CD4-positive, alpha-beta T cell treated with Interleukin-6 at 100 ng/mL for 8 hours (primary cell): ENCODE measurements around the gene MSH3.
"Not testable (repeated sequence)": the region's sequence is repeated elsewhere in the genome, so short reads cannot be mapped to it uniquely, and the experiment has no call there.

Experiments used
- DNase-seq: peaks from one replicate; pipeline ENCODE4 v3.0.0-alpha.2; 2020; ENCODE audit warnings: mixed read lengths, low spot score

MSH3 gene

GRCh38 chr5:80656425-80656824 lies 2.0 kb downstream of the MSH3 start:
- no peak for DNase-seq

DNA sequence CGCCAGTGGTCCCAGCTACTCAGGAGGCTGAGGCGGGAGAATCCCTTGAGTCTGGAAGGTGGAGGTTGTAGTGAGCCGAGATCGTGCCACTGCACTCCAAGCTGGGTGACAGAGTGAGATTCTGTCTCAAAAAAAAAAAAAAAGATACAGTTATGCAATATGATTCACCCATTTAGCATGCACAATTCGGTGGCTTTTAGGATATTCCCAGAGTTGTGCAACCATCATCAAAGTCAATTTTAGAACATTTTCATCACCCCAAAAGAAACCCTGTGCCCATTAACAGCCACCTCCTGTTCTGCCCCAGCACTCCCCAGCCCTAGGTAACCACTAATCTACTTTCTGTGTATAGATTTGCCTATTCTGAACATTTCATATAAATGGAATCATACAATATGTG lies 4.7 kb downstream of the MSH3 start:
- no peak for DNase-seq

- DNase-seq: not testable (repeated sequence)
These were observed 6.2 kb downstream of the MSH3 start for GRCh38 chr5:80660661-80661060.

DNA sequence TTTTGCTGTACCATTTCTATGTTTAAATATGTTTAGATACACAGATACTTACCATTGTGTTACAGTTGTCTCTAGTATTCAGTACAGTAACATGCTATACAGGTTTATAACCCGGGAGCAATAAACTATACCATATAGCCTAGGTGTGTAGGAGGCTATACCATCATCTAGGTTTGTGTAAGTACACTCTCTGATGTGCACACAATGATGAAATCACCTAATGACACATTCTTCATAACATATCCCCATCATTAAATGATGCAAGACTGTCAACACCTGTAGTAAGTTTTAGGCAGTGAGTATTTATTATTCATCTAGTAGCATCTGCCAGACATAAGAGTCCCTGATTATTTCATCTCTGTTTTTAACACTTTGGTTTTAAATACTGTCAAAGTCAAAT lies 7.7 kb downstream of the MSH3 start:
- no peak for DNase-seq

DNA sequence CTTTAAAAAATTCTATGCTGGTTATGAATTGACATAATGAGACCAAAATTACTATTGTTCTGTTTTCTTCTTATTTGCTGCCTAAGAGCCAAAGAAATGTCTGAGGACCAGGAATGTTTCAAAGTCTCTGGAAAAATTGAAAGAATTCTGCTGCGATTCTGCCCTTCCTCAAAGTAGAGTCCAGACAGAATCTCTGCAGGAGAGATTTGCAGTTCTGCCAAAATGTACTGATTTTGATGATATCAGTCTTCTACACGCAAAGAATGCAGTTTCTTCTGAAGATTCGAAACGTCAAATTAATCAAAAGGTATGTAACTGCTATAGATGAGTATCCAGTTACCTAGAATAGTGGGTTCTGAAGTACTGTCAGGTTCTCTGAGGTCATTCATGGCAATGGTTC lies 10.6 kb downstream of the MSH3 start:
- no peak for DNase-seq

GRCh38 chr5:80667384-80667783 lies 12.9 kb downstream of the MSH3 start:
- no peak for DNase-seq

DNA sequence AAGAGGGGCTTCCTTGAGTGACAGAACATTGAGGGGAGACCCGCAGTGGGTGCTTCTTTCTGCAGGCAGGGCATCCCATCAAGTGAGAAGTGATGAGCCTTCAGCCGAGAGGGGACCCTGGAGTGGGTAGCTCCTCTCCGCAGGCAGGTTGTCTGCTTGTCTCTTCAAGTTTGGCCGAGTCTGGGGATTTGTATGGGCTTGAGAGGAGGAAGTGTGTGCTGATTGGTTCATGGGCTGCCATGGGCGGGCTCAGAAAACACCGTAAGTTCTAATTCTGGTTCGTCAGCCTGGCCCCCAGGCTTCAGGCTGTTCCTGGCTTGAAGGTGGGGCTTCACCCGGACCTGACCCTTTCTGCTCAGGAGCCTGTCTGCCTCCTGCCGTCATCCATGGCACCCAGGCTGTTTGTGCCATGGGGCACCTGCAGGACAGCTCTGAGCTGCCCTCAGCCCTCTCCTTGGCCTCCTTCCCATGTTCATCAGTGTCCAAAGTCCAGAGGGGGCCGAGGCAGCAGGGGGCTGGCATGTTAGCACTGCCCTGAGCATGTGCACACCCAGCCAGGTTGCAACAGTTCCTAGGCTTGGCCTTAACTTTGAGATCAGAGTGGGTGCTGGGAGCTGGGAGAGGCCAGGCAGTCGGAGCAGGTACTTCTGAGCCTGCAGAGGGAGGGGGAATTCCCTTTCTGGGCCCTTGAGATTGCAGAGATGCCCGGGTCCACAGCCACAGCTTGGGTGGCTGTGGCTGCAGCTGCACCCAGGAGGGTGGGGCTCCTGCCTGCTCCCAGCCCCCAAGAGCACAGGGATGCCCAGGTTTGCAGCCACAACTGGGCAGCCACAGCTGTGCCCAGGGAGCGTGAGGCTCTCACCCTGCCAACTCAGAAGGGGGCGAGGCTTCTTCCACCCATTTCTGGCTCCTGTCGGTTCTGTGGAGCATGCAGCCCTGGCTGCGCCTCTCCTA lies 13.8 kb downstream of the MSH3 start:
- DNase-seq: no peak

GRCh38 chr5:80672140-80672736 lies 17.8 kb downstream of the MSH3 start:
- DNase-seq: peak; percentile 51

- no peak for DNase-seq
These were observed 22.3 kb downstream of the MSH3 start for GRCh38 chr5:80676706-80677105.

- DNase-seq: no peak
These were observed 32.3 kb downstream of the MSH3 start for GRCh38 chr5:80686757-80687156.

GRCh38 chr5:80688648-80689420 lies 34.4 kb downstream of the MSH3 start:
- DNase-seq: no peak

- no peak for DNase-seq
These were observed 35.2 kb downstream of the MSH3 start for GRCh38 chr5:80689627-80690026.

- DNase-seq: no peak
These were observed 41.2 kb downstream of the MSH3 start for GRCh38 chr5:80695666-80696065.

DNA sequence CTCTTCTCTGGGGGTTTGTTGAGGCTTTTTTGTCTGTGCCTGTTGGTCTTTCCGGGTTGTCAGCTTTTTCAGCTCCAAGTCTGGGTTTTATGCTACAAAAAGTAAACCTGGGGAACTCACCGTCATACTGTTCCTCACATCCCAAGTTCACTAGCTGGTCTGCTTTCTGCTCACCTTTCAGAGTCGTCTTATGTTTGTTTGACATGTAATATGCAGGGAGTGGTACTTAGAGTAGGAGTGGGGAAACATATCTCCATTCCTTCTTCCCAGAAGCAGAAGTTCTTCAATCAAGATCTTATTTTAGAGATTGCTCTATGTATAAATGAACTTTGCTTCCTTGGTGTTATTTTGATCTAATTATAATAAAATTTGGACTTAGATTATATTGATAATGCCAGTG lies 42.0 kb downstream of the MSH3 start:
- no peak for DNase-seq

- no peak for DNase-seq
These were observed 42.6 kb downstream of the MSH3 start for GRCh38 chr5:80697100-80697499.

DNA sequence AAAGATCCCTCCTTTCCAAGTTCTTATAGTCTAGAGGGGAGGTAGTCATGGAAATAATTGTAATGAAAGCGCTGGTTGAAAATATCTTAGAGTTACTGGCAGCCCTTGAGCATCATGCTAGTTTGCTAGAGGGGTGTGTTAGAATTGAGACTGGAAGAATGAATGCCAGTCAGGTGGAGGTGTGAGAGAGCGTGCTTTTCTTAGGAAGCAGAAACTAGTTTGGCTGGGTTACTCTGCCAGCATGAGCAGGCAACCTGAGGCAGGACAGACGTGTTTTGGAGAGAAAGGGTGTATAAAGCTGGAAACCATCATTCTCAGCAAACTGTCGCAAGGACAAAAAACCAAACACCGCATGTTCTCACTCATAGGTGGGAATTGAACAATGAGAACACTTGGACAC lies 43.9 kb downstream of the MSH3 start:
- no peak for DNase-seq

DNA sequence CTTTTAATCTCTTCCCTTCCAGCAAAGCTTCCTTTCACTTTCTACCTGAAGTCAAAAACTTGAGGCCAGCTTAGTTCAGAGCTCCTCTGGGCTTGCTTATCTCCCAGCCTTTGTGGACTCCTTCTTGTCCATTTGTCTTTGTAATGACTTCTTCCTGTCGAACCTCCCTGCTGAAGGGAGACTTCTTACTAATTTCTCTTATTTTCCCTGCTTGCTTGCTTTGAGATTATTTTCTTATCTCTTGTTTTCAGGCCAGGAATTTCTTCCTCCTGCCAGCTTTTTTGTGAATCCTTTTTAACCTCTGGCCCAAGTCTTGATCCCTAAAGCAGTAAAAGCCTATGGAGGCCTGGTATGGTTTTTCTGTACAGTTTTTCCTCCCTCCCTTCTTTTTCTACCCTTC lies 47.1 kb downstream of the MSH3 start:
- DNase-seq: no peak

DNA sequence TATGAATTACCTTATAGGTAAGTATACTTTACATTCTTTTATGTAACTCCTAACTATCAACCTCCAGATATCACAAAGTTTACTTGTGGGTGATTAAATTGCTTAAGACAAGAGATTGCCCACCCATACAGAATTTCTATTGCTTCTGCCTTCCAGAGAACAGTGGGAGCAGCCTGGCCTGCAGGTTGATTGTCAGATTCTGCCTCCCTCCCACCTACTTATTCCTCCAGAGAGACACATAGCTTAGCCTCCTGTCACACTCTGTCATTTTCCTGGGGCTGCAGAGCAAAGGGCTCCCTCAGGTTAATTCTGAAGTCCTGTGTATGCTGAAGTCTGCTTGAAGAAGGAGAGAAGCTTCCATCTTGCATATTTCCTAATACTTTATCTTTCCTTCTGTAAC lies 48.8 kb downstream of the MSH3 start:
- no peak for DNase-seq

DNA sequence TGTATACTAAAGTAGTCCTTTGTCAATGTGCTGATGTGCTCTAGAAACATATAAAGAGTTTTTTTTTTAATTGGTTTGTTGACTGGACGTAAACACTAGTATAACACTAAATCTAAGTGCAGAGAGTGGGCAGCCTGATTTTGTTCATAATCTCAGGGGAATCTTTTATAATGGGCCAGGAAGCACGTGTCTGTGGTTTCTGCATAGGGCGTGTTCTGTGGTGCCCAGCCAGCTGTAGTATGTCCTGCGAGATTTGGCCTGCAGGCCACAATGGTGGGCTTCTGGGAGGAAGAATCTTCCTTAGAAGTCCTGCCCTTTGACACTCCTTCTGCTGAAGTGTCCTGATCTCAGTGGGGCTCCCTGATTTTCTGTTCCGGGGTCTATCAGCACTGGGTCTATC lies 49.3 kb downstream of the MSH3 start:
- DNase-seq: no peak

DNA sequence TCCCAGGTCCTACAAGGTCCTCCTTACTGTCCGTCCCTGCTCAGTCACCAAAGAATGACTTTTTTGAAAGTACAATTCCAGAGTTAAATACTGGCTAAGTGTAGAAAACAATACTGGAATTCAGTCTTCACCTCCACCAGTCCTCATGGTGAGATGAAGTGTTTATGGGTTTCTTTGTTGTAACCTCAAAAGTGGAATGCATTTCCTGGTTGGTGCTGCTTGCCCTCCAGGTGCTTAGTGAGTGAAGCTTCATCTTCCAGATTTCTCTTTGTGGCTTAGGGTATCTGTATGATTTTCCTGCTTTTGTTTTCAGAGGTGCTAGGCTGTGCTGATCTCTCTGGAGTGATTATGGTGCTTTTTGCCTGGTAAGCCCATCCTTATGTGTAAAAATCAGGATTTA lies 49.8 kb downstream of the MSH3 start:
- DNase-seq: no peak

GRCh38 chr5:80705216-80705769 lies 50.8 kb downstream of the MSH3 start:
- no peak for DNase-seq

GRCh38 chr5:80705801-80706200 lies 51.3 kb downstream of the MSH3 start:
- DNase-seq: no peak
